Stomach (tissue), 9 donors: ENCODE measurements around the gene TPPP. TPM values are rescaled to one million over a fixed set of nuclear protein-coding genes. Genes with fewer than 3 reads are reported as not detected.
"Not testable (repeated sequence)": the region's sequence is repeated elsewhere in the genome, so short reads cannot be mapped to it uniquely, and the experiment has no call there.

Experiments used
- DNase-seq, 2 donors: peaks; one replicate each; pipeline versions ENCODE4 v3.0.0 to v3.0.0-alpha.2; 2013 to 2019
- H3K27ac ChIP-seq, 5 donors: fragments of 200-600 bp in 4 of 5; sonication (generic) in 4 of 5; one replicate each; pipeline ENCODE4 v1.5.1; 2013 to 2019; ENCODE audit warnings: mild to moderate bottlenecking in 1 of 5, moderate library complexity in 1 of 5
- H3K27me3 ChIP-seq, 3 donors: fragments of 200-600 bp; sonication (generic); one replicate each; pipeline ENCODE4 v1.5.1; 2017 to 2019; ENCODE audit warnings: mixed run types in 1 of 3
- H3K36me3 ChIP-seq, 4 donors: fragments of 200-600 bp; sonication (generic); 1 replicate in 3 of 4; 2 replicates in 1 of 4; pipeline ENCODE4 v1.5.1; 2016 to 2019
- H3K4me1 ChIP-seq, 4 donors: fragments of 200-600 bp; sonication (generic); one replicate each; pipeline ENCODE4 v1.5.1; 2016 to 2019
- H3K4me3 ChIP-seq, 4 donors: fragments of 200-600 bp; sonication (generic) in 3 of 4; one replicate each; pipeline ENCODE4 v1.5.1; 2016 to 2019; ENCODE audit warnings: mild to moderate bottlenecking in 1 of 4
- H3K9me3 ChIP-seq, 4 donors: fragments of 200-600 bp; sonication (generic); one replicate each; pipeline ENCODE4 v1.5.1; 2016 to 2019
- CTCF ChIP-seq, 7 experiments: fragments of 450-650 bp in 4 of 7; fragments of 200-600 bp in 3 of 7; sonication (generic) in 3 of 7; IDR thresholded peaks; one replicate each; pipeline ENCODE4 v1.5.1; 2016 to 2019; ENCODE audit warnings: antibody characterized with exemption in 7 of 7, control low read depth in 2 of 7, mild to moderate bottlenecking in 1 of 7
- EP300 ChIP-seq: sonication (generic); formaldehyde crosslinking; IDR thresholded peaks from one replicate; pipeline ENCODE4 v1.6.1; 2017; ENCODE audit warnings: antibody characterized with exemption
- POLR2A ChIP-seq, 4 donors: fragments of 450-650 bp; IDR thresholded peaks; one replicate each; pipeline ENCODE4 v1.6.1; 2016; ENCODE audit warnings: antibody characterized with exemption in 4 of 4, control low read depth in 2 of 4, mild to moderate bottlenecking in 1 of 4, moderate library complexity in 1 of 4
- POLR2AphosphoS5 ChIP-seq, 3 donors: sonication (generic); formaldehyde crosslinking; IDR thresholded peaks; one replicate each; pipeline ENCODE4 v1.6.1; 2016; ENCODE audit warnings: antibody characterized with exemption in 3 of 3
- WGBS, 5 donors: extraction: QIAGEN DNeasy Blood & Tissue Kit in 3 of 5; methylation state at CpG; one replicate each; pipeline versions ENCODE4 v1.1.5 to v1.1.7; 2013 to 2018; 5-methylcytosine and 5-hydroxymethylcytosine counted together
- intact Hi-C: fragments of 100-400 bp; cut with DNase I; formaldehyde crosslinking; loops from one replicate; pipeline ENCODE4 v1.15.1; 2023; ENCODE audit warnings: low total_unique reads
- polyA plus RNA-seq, 3 donors: library from polyadenylated mRNA; stranded (reverse); fragments of 200-250 nt; gene quantifications; one replicate each; pipeline ENCODE4 v1.2.3, GENCODE V29; 2013
- total RNA-seq, 5 donors: library from RNA; depleted of rRNA; stranded (reverse); fragments of >200 nt; gene quantifications; one replicate each; pipeline versions ENCODE4 v1.1.0 to v1.2.3, GENCODE V29; 2014 to 2016
- donor health status: healthy with polysubstance abuse.
- donor health status: Bipolar disorder and iron deficiency.
- donor health status: healthy.

TPPP gene
- total and polyA plus RNA-seq, 8 donors, result 1.2 to 11.0 (median 2.7) TPM

GRCh38 chr5:685262-686171 lies 7.6 kb downstream of the TPPP start:
- no peaks in the 10 kb centered on the region for H3K27me3 ChIP-seq
- H3K4me1 ChIP-seq, result no peaks in the 10 kb centered on the region
- no peaks in the 10 kb centered on the region for H3K9me3 ChIP-seq
- no peak overlapping the region for H3K27ac ChIP-seq
- WGBS, 5 donors, result 78 to 92% (median 86%) methylated on average over 14 to 24 of the region's 24 CpGs
- TF ChIP-seq CTCF (IDR thresholded peaks at IDR 0.05) (no peak), EP300 (no peak), POLR2AphosphoS5 (IDR thresholded peaks at IDR 0.05) (no peak), POLR2A (IDR thresholded peaks at IDR 0.05) (no peak)
- intact Hi-C loops, result no loop called here
- no peaks in the 10 kb centered on the region for H3K36me3 ChIP-seq
- peak in 1 of 2 donors; percentile 22 for DNase-seq
- H3K4me3 ChIP-seq, result no peak overlapping the region

GRCh38 chr5:684751-685216 lies 8.4 kb downstream of the TPPP start:
- no peaks in the 10 kb centered on the region for H3K9me3 ChIP-seq
- peak in 1 of 2 donors; percentile 0 for DNase-seq
- no peaks in the 10 kb centered on the region for H3K27me3 ChIP-seq
- no peak overlapping the region for H3K4me3 ChIP-seq
- H3K27ac ChIP-seq, result no peak overlapping the region
- H3K36me3 ChIP-seq, result no peaks in the 10 kb centered on the region
- no peaks in the 10 kb centered on the region for H3K4me1 ChIP-seq
- WGBS, 5 donors, result 76 to 90% (median 83%) methylated on average over 11 to 17 of the region's 17 CpGs
- intact Hi-C loops, result no loop called here
- TF ChIP-seq CTCF (IDR thresholded peaks at IDR 0.05), result no peak
- no peak for TF ChIP-seq EP300
- no peak for TF ChIP-seq POLR2A (IDR thresholded peaks at IDR 0.05)
- TF ChIP-seq POLR2AphosphoS5 (IDR thresholded peaks at IDR 0.05), result no peak

GRCh38 chr5:683551-684481 lies 9.3 kb downstream of the TPPP start:
- DNase-seq, result peak in 1 of 2 donors; percentile 2
- no peaks in the 10 kb centered on the region for H3K36me3 ChIP-seq
- no peaks in the 10 kb centered on the region for H3K27me3 ChIP-seq
- H3K27ac ChIP-seq, result no peak overlapping the region
- intact Hi-C loops, result no loop called here
- no peak overlapping the region for H3K4me3 ChIP-seq
- H3K9me3 ChIP-seq, result no peaks in the 10 kb centered on the region
- TF ChIP-seq CTCF (IDR thresholded peaks at IDR 0.05) (no peak), EP300 (no peak), POLR2AphosphoS5 (IDR thresholded peaks at IDR 0.05) (no peak), POLR2A (IDR thresholded peaks at IDR 0.05) (no peak)
- WGBS, 5 donors, result 77 to 90% (median 82%) methylated on average over 10 to 30 of the region's 30 CpGs
- no peaks in the 10 kb centered on the region for H3K4me1 ChIP-seq

GRCh38 chr5:682651-683358 lies 10.3 kb downstream of the TPPP start:
- H3K9me3 ChIP-seq, H3K36me3 ChIP-seq, H3K27ac ChIP-seq, H3K27me3 ChIP-seq, intact Hi-C loops, H3K4me1 ChIP-seq, H3K4me3 ChIP-seq: not testable (repeated sequence)
- DNase-seq, result peak in 1 of 2 donors; percentile 2
- WGBS, 5 donors, result 68 to 85% (median 83%) methylated on average over 8 to 17 of the region's 17 CpGs

- H3K9me3 ChIP-seq, DNase-seq, intact Hi-C loops, H3K27ac ChIP-seq, H3K27me3 ChIP-seq, H3K4me3 ChIP-seq, H3K36me3 ChIP-seq, H3K4me1 ChIP-seq: not testable (repeated sequence)
- WGBS, 5 donors, result 83 to 99% (median 86%) methylated on average over 1 to 3 of the region's 3 CpGs; no CpG with 5 or more reads in 2 of the 5 donors
Measured at GRCh38 chr5:682216-682615, 10.9 kb downstream of the TPPP start.

GRCh38 chr5:681317-682191 lies 11.6 kb downstream of the TPPP start:
- intact Hi-C loops, H3K27me3 ChIP-seq, H3K27ac ChIP-seq, H3K9me3 ChIP-seq, H3K4me1 ChIP-seq, H3K4me3 ChIP-seq, H3K36me3 ChIP-seq, DNase-seq: not testable (repeated sequence)
- 84 to 95% (median 86%) methylated on average over 6 to 17 of the region's 17 CpGs for WGBS, 5 donors
